ENCODE results near the gene PLXNA1.

The PLXNA1 gene

DNA sequence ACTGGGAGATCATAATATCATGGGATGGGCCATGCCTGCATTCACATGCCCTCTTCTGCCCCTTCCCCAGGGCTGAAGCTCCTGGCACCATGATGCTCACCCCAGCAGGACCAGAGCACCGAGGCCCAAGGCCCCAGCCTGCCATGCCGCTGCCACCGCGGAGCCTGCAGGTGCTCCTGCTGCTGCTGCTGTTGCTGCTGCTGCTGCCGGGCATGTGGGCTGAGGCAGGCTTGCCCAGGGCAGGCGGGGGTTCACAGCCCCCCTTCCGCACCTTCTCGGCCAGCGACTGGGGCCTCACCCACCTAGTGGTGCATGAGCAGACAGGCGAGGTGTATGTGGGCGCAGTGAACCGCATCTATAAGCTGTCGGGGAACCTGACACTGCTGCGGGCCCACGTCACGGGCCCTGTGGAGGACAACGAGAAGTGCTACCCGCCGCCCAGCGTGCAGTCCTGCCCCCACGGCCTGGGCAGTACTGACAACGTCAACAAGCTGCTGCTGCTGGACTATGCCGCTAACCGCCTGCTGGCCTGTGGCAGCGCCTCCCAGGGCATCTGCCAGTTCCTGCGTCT lies 5.6 kb downstream of the PLXNA1 start:
- no peak for DNase-seq

DNA sequence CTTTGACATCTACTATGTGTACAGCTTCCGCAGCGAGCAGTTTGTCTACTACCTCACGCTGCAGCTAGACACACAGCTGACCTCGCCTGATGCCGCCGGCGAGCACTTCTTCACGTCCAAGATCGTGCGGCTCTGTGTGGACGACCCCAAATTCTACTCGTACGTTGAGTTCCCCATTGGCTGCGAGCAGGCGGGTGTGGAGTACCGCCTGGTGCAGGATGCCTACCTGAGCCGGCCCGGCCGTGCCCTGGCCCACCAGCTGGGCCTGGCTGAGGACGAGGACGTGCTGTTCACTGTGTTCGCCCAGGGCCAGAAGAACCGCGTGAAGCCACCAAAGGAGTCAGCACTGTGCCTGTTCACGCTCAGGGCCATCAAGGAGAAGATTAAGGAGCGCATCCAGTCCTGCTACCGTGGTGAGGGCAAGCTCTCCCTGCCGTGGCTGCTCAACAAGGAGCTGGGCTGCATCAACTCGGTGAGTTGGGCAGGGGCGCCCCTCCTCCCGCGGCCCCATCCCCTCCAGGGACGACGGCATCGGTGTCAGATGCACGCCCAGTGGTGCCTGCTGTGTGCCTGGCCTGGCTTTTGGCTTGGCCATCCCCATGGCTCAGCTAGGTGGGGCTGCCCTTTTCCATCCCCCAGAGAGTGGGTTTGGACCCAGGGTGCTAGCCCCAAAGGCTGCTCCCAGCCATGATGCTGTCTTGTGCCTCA lies 6.6 kb downstream of the PLXNA1 start:
- DNase-seq: no peak

DNA sequence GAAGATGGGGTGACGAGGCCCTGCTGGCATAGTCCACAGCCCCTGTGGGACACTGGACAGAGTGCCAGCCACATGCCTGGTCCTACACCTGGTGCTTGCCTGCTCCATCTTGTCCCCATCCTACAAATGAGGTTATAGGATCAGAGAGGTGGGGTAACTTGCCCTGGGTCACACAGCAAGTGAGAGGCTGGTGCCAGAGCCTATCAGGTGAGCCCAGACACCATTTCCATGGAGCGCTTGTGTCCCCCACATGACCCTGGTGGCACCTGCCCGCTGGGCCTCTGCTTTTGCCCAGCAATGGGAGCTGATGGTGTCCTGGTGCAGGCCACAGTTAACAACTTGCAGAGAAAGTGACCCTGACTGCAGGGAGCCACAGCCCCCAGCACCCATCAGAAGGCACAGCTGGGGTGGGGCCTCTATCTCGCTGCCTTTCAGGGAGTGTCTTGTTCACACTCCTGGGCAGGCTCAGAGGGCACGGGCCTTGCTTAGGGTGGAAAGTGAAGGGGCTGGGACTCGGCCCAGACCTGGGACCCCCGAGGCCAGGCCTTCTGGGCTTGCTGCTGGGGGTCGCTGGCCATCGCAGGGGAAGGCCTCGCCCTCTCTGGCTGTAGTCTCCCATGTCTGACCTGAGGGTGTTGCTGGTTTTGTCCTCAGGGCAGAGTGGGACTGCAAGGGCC lies 7.2 kb downstream of the PLXNA1 start:
- no peak for DNase-seq

DNA sequence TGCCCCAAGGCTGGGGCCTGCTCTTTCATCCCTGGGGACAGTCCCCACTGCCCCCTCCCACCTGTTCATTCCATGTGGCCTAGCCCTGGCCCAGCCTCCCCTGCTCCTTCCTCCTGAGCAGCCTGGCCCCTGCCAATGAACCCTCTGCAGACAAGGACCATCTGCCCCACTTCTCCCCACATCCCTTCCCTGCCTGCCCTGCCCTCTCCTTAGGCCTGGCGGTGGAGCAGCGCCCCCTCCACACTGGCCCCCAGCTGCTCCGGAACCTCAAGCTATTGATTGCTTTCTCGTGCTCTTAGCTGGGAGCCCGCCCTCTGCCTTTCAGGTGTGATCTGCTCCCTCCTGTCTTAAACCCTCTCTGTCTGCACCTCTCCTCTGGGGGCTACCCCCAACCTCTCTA lies 8.0 kb downstream of the PLXNA1 start:
- DNase-seq: no peak

DNA sequence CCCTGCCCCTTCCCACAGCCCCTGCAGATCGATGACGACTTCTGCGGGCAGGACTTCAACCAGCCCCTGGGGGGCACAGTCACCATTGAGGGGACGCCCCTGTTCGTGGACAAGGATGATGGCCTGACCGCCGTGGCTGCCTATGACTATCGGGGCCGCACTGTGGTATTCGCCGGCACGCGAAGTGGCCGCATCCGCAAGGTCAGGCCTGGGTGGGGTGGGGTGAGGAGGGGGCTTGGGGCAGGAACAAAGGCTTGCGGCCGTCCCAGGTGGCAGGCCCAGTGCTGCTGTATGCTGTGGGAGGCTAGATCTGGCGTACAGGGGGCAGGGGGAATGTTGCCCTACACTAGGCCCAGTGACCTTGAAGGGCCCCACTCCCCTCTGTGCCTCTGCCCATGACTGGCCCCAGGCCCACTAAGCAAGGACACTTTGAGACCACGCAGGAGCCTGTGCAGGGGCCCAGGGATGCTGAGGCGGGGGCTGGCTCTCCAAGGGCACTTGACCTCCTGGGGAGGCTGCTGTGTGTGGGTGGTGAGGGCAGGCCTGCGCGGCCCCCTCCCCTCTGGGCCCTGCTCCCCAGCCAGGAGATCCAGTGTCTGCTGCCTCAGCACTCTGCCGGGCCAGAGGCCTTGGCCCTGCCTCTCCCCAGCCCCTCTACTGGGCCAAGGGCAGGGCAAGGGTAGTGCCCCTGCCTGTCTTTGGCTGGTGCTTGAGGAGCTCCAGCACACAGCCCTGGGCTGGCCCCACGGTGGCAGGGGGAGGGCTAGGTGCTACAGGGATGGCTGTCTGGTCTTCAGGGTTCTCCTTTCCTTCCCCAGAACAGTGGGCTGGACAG lies 8.7 kb downstream of the PLXNA1 start:
- no peak for DNase-seq

DNA sequence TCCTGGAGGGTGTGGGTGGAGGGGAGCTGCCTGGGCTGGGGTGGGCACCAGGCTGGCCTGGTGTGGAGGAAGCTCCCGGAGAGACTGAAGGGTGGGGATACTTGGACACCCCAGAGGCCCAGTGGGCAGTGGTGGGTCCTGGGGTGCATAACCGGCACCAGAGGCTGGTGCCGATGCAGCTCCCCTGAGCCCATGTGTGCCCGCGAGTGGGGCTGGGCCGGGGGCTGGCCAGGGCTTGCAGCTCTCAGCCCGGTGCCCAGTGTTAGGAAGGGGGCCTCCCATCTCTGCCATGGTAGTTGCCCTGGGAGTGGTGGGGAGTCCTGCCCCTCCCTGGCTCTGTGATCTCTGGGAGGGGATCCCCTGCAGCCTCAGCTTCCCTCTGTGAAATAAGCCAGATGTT lies 9.3 kb downstream of the PLXNA1 start:
- DNase-seq: no peak

DNA sequence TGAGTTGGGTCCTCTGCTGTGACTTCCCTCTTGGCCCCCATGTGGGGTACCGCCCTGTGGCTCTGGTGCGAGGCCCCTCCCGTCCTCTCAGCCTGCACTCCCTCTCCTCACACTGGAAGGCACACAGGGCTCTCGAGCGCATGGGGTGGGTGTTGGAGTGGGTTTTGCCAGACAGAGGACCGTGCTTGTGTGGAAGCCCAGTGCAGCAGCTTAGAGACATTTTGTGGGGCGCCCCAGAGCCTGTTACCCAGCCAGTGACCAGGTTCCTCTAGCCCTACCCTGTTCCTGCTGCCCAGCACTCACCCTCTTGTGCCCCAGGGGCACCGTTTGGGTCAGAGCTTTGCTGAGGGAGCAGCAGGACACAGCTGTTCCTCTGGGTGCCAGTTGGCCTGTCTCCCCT lies 9.9 kb downstream of the PLXNA1 start:
- no peak for DNase-seq

DNA sequence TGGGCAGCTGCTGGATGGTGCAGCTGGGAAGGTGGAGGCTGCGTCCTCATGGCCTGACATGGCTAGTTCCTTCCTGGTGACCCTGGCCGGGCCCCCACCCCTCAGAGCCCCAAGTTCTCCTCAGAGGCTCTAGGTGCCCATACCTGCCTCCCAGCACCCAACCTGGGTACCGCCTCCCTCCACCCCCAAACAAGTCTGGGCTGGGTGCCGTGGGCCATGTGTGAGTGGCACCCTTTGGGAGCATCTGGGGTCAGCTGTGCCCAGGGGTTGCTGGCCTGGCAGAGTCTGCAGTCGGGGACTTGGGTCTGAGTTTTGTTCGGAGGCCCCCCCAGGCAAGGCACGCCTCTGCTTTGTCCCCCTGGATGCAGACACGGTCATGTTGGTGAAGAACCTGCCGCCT lies 10.5 kb downstream of the PLXNA1 start:
- DNase-seq: no peak

DNA sequence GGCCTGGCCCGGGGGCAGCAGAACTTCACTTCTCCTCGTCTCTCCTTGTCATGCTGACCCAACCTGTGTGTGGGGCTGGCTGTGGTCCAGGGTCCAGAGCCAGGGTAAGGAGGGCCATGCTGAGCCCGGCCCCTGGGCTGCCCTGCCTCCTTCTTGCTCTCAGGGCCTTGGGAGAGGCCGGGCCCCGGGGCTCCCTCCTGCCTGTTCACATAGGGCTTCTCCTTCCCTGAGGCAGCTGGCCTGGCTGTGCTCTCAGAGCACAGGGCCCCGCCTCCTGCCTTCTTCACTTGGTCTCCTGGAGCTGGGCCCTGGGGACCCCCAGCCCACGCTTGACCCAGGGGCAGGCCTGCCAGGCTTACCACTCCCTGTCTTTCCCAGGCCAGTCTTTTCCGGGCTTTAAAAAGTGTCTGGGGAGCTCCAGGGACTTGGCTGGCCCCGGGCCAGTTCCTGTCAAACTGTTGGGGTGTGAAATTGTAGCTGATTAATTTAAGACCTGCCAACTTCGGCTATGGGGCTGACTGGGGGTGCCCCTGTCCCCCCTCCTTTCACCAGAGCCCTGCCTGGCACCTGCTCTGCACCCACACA lies 11.8 kb downstream of the PLXNA1 start:
- DNase-seq: no peak

DNA sequence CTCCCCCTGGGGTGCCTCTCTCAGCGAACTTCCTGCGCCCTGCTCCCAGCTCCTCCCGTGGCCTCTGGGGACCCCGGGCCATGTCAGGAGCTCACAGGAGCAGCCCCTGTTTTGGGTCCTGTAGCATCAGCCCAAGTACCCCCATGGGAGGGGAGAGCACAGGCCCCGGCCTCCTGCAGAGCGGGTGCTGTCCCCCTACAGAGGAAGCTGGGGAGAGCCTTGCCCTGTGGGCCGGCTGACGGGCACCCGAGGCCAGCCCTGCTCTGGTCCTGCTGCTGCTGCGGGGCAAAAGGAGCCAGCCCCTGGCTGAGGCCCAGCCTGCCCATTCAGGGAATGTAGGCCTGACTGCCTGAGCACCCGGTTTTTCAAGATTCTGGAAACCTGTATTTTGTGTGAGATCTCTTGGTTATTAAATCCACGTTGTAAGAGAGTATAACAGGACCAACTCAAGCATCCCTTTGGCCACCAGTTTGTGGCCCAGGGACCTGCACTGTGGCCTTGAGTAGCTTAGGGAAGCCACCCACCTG lies 12.4 kb downstream of the PLXNA1 start:
- DNase-seq: no peak

DNA sequence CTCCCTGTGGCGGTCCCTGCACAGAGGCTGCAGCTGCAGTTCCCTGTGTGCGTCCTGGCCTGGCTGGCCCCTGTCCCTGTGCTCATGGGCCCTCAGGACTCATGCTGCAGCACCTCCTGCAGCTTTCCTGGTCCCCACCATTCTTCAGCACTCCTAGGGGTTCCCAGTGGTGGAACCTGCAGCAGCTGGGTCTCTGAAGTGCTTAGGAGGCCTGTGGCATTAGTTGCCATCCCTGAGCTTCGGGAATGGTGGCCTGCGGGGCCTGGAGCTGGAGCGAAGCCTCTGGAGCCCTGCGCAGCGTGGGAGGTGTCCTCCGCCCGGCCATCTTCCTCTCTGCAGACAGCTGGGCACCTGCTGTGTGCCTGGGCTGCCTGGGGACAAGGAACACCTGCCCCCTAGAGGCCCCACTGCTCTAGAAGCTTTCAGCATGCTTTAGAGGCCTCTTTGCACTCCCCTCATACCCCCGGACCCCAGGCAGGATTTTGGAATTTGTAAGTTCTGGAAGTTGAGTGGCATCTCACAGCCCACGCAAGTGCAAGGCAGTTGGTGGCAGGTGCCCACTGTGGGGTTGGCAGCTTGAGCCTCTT lies 13.1 kb downstream of the PLXNA1 start:
- no peak for DNase-seq

DNA sequence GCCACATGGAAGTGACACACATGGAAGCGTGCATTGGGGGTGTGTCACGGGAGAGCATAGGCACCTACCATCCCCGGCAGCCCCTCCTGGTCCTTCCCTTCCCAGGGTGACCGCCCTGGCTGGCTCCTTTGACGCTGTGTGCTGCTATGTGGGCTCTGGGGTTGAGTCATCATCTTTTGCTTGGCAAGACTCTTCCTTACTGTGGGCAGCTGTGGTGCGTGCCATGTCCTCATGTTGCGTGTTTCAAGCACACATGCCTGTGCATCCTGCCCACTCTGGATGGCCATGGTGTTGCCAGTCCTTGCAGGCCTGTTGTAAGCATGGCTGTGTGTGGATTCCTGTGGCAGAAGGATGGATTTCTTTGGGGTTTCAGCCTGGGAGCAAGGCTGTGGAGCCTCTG lies 14.0 kb downstream of the PLXNA1 start:
- DNase-seq: no peak

DNA sequence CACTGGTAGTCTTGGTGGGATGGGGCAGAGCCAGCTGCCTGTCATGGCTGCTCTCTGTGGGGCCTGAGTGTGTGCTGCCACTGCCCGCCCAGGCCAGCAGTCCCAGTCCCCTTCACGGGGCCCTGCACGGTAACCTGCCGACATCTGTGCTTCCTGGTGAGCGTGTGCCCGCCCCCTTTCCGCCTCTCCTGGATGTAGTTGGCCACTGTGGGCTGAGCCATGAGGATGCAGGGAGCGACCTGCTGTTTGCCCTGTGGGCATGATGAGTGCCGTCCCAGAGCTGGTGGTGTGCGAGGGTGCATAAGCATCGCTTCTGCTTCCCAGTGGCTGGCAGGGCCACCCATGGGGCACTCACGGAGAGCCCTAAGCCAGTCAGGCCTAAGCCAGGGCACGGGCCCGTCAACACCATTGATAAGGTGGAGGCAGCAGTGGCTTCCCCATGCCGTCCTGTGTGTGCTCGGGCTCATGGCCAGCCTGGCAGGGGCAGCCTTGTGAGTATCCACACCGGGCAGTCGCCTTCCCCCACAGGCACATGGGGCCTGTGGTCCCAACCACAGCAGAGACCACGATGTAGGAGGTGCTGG lies 14.6 kb downstream of the PLXNA1 start:
- DNase-seq: no peak

DNA sequence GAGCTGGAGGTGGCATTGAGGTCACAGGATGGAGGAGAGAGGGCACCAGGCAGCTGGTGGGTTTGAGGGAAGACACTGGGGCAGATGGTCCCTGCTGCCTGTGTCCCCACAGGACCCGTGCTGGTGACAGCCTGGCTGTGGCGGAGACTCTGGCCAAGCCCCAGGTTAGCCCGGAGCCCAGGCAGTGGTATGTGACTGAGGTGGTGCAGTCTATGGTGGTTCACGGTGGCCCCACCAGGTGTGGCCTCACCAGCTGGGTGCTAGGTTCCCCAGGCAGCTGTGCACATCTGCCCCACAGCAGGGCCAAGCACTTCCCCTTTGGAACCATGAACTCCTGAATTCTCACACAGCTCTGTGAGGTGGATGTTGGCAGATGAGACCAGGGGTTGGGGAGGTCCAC lies 15.4 kb downstream of the PLXNA1 start:
- DNase-seq: no peak

DNA sequence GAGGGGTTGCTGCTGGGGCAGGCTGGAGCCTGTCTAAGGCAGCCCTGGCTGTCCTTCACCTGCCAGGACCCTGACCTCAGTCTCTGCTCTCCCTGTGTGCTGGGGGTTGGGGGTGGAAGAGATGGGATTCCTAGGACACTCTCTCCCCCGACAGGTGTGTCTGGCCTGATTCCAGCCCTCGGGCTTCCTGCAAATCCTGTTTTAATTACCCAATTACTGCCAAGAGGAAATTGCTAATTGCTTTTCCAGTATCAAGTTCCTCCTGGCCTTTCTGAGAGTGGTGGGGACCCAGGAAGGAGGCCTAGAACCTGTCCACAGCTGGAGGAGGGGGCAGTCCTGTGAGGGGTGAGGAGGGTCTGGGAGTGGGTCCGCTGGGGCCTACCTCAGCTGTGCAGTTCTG lies 15.8 kb downstream of the PLXNA1 start:
- DNase-seq: no peak

DNA sequence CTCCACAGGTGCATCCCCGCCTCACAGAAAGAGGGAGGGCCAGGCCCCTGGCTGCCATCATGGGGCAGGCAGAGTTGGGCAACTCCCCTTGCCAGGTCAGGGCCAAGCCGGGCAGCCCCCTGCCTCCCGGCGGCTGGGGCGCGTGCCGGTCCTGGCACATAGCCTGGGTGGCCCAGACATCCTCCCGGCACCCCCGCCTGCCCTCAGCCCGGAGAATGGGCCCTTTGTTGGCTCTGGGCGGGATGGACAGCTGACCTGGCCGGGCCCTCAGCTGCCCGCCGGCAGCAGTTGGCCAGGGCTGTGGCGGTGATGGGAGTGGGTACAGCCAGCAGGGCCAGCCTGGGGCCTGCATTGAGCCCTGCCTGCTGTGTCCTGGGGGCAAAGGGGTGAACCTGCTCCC lies 16.5 kb downstream of the PLXNA1 start:
- DNase-seq: no peak

DNA sequence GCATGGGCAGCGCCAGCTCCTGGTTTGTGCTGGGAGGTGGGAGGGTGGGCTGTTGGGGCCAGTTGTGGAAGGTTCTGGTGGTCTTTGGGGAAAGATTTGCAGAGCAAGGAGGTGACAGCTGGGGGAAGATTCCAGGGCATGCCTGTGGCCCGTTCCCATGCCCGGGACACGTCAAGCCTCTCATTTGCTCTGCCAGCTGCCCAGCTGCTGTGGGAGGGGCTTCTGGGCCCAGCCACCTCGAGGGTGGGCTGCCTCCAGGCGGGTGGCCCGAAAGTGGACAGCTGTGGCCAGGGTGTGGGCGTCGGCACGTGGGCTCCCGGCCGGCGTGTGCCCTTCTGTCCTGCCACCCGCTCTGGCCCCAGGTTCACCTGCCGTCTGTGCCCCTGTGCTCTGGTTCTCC lies 17.2 kb downstream of the PLXNA1 start:
- no peak for DNase-seq

DNA sequence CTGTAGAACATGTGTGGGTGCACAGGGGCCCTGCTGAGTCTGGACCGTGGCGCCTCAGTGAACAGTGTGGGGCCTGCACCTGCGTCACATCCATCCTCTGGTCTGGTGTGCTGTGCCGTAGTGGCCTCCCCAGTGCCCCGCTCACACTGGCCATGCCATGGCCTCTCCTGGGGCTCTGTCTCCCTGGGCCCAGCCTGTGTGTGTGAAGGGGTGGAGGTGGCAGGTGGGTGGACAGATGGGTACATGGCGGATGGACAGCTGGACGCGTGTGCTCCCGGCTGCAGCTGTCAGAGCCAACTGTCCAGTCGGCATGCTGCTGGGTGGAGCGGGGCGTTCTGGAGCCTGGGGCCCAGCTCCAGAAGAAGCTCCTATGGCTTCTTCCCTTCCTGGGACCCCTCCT lies 17.8 kb downstream of the PLXNA1 start:
- DNase-seq: no peak

DNA sequence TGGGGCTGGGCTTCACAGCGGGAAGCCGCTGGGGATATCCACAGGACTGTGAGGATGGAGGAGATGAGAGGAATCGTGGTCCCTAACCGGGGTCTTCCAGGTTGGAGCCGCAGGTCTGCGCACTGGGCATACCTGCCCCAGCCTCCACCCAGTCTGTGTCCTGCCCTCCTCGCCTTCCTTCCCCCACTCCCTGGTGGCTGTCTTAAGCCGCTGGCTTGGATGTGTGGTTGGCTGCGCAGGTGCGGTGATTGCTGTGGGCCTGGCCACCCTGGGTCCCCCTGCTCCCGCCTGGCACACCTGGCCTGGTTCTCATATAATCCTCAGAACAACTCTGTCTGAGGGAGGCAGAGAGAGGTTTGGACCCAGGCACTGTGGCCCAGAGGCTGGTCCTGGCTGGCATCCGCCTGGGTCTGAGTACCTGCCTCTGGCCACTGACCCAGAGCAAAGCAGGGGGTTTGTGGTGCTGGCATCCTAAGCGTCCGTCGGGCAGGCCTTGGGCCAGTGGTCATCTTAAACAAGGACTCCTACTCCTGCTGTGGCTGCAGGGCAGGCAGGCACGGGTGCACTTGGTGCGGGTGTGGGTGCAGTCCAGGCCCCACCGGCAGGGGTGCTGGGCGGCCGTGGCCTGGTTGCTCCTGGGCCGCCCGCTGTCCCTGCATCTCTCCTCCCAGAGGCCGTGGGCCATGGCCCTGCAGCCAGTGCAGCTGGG lies 18.7 kb downstream of the PLXNA1 start:
- DNase-seq: no peak

DNA sequence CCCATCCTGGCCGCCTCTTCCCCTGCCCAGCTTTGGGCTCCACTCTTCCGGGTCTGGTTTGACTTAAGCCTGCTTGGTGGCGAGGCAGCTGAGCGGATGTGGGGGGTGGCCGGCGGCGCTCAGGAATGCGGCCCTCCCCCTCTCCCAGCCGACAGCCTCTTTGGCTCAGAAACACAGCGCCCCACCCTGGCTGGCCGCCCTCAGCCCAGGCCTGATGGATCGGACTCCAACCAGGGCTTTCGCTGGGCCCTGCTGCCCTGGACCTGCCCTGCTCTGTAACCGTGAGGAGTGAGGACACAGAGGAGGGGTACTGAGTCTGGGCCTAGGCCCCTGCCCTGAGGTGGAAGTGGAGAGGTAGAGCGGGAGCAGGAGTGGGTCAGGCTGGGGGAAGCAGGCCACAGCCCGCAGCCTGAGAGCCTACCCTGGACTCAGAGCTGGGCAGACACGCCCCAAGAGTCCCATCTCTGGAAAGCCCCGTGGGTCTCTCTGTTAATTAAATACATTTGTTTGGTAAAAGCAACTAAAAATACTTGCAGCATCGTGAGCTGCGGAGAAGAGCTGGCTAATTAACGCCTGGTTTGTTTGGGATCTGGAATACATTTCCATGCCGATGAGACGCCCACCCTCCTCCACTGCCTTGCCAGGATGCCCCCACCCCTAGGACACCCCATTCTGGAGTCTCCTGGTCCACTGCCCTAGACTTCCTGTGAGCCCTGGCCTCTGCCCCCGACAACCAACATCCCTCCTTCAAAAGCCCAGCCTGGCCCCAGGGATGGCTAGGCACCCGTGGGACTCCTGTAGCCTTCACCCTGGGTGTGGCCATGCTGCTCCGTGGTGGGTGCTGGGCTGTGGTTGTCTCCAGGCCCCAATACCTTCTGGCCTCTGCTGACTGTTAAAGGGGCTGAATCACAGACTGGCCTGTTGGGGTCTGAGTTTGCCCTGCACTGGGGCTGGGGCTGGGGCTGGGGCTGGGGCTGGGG lies 19.6 kb downstream of the PLXNA1 start:
- no peak for DNase-seq
